ENCODE measurements around the gene MPHOSPH9. TPM values are rescaled to one million over a fixed set of nuclear protein-coding genes. Genes with fewer than 3 reads are reported as not detected.
A peak's percentile ranks its signal among the peaks of the same experiment; 100 is the strongest.

The MPHOSPH9 gene
- total RNA-seq, 1 donor: 42.7 TPM

GRCh38 chr12:123266679-123267277 is 33.8 kb upstream of the MPHOSPH9 start:
- peak; percentile 61 for DNase-seq (ENCODE audit: insufficient read length, low spot score, missing footprints)
- Histone ChIP-seq H3K9me3 (ENCODE audit: low read depth, low read length) (no peaks in the 10 kb centered on the region), H3K4me3 (ENCODE audit: insufficient read depth, low read length) (no peak overlapping the region), H3K4me1 (ENCODE audit: insufficient read depth, low read length) (peaks cover 11% of the 10 kb centered on the region), H3K36me3 (ENCODE audit: insufficient read depth, low read length) (peaks cover 43% of the 10 kb centered on the region), H3K79me2 (ENCODE audit: insufficient read depth, low read length) (peaks cover 83% of the 10 kb centered on the region), H2AFZ (ENCODE audit: low read length) (no peak overlapping the region), H3K4me2 (ENCODE audit: insufficient read depth, low read length) (no peak overlapping the region), H3K27ac (ENCODE audit: low read depth, low read length) (no peak overlapping the region), H4K20me1 (ENCODE audit: insufficient read depth, low read length) (peaks cover 47% of the 10 kb centered on the region), H3K27me3 (ENCODE audit: insufficient read depth, low read length) (no peaks in the 10 kb centered on the region)
- no peak for TF ChIP-seq CTCF (IDR thresholded peaks at IDR 0.05; ENCODE audit: extremely low read depth, low read depth, low read length)

- peaks cover 48% of the 10 kb centered on the region for H4K20me1 ChIP-seq (ENCODE audit: insufficient read depth, low read length)
- DNase-seq (ENCODE audit: insufficient read length, low spot score, missing footprints): peak; percentile 60
- peaks cover 50% of the 10 kb centered on the region for H3K36me3 ChIP-seq (ENCODE audit: insufficient read depth, low read length)
- no peak overlapping the region for H3K27ac ChIP-seq (ENCODE audit: low read depth, low read length)
- no peak overlapping the region for H2AFZ ChIP-seq (ENCODE audit: low read length)
- H3K4me1 ChIP-seq (ENCODE audit: insufficient read depth, low read length): peaks cover 11% of the 10 kb centered on the region
- H3K4me2 ChIP-seq (ENCODE audit: insufficient read depth, low read length): no peak overlapping the region
- no peaks in the 10 kb centered on the region for H3K9me3 ChIP-seq (ENCODE audit: low read depth, low read length)
- H3K27me3 ChIP-seq (ENCODE audit: insufficient read depth, low read length): no peaks in the 10 kb centered on the region
- H3K79me2 ChIP-seq (ENCODE audit: insufficient read depth, low read length): peaks cover 89% of the 10 kb centered on the region
- TF ChIP-seq CTCF (IDR thresholded peaks at IDR 0.05; ENCODE audit: extremely low read depth, low read depth, low read length): no peak
- H3K4me3 ChIP-seq (ENCODE audit: insufficient read depth, low read length): no peak overlapping the region
Measured at GRCh38 chr12:123265851-123266678, 33.1 kb upstream of the MPHOSPH9 start.

- Histone ChIP-seq H4K20me1 (ENCODE audit: insufficient read depth, low read length) (peaks cover 48% of the 10 kb centered on the region), H3K27me3 (ENCODE audit: insufficient read depth, low read length) (no peaks in the 10 kb centered on the region), H3K4me2 (ENCODE audit: insufficient read depth, low read length) (no peak overlapping the region), H3K9me3 (ENCODE audit: low read depth, low read length) (no peaks in the 10 kb centered on the region), H3K27ac (ENCODE audit: low read depth, low read length) (no peak overlapping the region), H2AFZ (ENCODE audit: low read length) (no peak overlapping the region), H3K4me1 (ENCODE audit: insufficient read depth, low read length) (peaks cover 6% of the 10 kb centered on the region), H3K79me2 (ENCODE audit: insufficient read depth, low read length) (peaks cover 76% of the 10 kb centered on the region), H3K36me3 (ENCODE audit: insufficient read depth, low read length) (peaks cover 65% of the 10 kb centered on the region), H3K4me3 (ENCODE audit: insufficient read depth, low read length) (no peak overlapping the region)
- DNase-seq (ENCODE audit: insufficient read length, low spot score, missing footprints): peak; percentile 73
- TF ChIP-seq CTCF (IDR thresholded peaks at IDR 0.05; ENCODE audit: extremely low read depth, low read depth, low read length): peak; percentile 14
Measured at GRCh38 chr12:123264642-123265041, 31.7 kb upstream of the MPHOSPH9 start.

GRCh38 chr12:123263196-123263817 is 30.4 kb upstream of the MPHOSPH9 start:
- no peak overlapping the region for H2AFZ ChIP-seq (ENCODE audit: low read length)
- no peaks in the 10 kb centered on the region for H3K4me1 ChIP-seq (ENCODE audit: insufficient read depth, low read length)
- H3K27me3 ChIP-seq (ENCODE audit: insufficient read depth, low read length): no peaks in the 10 kb centered on the region
- H3K79me2 ChIP-seq (ENCODE audit: insufficient read depth, low read length): peaks cover 63% of the 10 kb centered on the region
- no peaks in the 10 kb centered on the region for H3K9me3 ChIP-seq (ENCODE audit: low read depth, low read length)
- no peak overlapping the region for H3K27ac ChIP-seq (ENCODE audit: low read depth, low read length)
- H3K36me3 ChIP-seq (ENCODE audit: insufficient read depth, low read length): peaks cover 78% of the 10 kb centered on the region
- no peak overlapping the region for H3K4me3 ChIP-seq (ENCODE audit: insufficient read depth, low read length)
- TF ChIP-seq CTCF (IDR thresholded peaks at IDR 0.05; ENCODE audit: extremely low read depth, low read depth, low read length): no peak
- DNase-seq (ENCODE audit: insufficient read length, low spot score, missing footprints): peak; percentile 54
- no peak overlapping the region for H3K4me2 ChIP-seq (ENCODE audit: insufficient read depth, low read length)
- H4K20me1 ChIP-seq (ENCODE audit: insufficient read depth, low read length): peaks cover 43% of the 10 kb centered on the region
